Suppressor macrophage treated with lipopolysaccharide for 1 hour (primary cell): Measurements from ENCODE around the gene GTF2IRD1.
"Not testable (repeated sequence)": the region's sequence is repeated elsewhere in the genome, so short reads cannot be mapped to it uniquely, and the experiment has no call there.

ENCODE experiments used
- DNase-seq, 3 donors: peaks; one replicate each; pipeline ENCODE4 v3.0.0-alpha.2; 2020 to 2022

Gene GTF2IRD1

DNA sequence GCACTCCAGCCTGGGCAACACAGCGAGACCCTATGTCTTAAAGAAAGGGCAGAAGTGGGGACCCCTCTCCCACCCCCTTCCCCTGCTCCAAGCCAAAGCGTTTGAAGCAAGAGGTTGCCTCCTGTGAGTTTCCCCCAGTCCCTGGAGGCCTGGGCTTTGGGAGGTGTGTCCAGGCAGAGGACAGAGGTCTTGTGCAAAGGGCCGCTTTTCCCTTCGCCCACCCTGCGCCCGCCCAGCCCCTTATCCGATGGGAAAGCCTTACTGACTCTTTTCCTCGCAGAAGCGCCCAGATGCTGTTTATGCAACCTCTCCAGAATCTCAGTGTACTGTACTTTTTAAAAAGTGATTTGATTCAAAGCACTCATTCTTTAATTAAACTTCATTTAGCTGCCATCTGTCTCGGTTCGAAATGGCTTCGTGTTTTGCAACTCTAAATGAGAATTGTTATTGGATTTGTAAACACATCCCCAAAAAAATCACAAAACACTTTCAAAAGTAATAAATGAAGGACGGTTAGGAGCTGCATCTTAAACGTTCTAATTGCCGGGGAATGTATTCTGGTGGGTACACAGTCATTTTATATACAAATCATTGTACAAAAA, 153.3 kb downstream of the GTF2IRD1 start:
- DNase-seq: no peak

DNA sequence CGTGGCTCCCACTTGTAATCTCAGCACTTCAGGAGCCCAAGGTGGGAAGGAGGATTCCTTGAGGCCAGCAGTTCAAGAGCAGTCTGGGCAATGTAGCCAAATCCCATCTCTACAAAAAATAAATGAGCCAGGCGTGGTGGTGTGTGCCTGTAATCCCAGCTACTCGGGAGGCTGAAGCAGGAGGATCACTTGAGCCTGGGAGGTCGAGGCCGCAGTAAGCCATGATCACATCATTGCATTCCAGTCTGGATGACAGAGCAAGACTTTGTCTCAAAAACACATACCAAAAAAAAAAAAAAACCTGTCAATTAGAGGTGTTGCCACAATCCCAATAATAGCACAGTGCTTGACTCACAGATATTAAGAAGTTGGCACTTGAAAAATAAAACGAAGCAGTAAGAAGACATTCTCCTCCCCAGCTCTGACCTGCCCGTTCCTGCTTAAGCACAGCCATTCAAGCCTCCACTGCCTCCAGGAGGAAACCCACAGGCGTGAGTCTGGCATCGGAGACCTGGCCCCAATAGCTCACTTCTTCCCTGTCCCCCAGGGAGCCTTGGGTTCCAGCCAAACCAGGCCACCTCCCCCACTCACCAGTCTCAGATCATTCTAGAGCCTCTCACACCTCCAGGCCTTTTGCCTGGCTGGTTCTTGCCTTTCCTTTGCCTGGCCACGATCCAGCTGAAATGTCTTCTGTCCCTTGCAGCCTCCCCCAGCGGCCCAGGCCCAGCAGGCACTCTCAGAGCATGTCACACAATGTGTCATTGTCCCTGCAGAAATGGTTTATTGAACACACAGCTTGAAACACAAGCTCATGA, 158.5 kb downstream of the GTF2IRD1 start:
- no peak for DNase-seq

DNA sequence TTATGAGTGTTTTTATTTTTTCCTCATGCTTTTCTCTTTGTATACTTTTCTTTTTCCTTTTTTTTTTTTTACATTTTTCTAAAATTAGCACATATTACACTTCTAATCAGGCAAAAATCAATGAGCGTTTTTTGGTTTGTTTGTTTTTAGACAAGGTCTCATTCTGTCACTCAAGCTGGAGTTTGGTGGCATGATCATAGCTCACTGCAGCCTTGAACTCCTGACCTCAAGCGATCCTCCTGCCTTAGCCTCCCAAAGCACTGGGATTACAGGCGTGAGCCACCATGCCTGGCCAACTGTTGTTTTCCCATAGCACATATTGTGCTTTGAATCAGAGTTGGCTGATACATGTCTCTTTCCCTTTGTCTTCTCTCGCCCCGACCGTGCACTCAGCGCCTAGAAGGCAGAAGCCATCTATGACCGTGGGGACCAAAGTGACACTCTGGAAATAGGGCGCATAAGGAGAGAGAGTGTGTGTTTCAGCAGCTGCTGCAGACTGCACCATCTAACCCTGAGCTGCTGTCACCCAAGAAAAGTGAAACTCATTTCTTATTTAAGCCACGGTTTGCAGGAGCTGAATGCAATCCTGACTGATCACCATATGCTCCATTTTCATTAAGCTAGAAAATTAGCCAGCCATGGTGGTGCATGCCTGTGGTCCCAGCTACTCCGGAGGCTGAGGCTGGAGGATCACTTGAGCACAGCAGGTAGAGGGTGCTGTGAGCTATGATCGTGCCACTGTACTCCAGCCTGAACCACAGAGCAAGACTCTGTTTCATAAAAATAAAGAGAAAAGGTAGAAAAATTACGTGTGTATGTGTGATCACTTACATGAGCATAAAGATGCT, 162.5 kb downstream of the GTF2IRD1 start:
- DNase-seq: no peak

DNA sequence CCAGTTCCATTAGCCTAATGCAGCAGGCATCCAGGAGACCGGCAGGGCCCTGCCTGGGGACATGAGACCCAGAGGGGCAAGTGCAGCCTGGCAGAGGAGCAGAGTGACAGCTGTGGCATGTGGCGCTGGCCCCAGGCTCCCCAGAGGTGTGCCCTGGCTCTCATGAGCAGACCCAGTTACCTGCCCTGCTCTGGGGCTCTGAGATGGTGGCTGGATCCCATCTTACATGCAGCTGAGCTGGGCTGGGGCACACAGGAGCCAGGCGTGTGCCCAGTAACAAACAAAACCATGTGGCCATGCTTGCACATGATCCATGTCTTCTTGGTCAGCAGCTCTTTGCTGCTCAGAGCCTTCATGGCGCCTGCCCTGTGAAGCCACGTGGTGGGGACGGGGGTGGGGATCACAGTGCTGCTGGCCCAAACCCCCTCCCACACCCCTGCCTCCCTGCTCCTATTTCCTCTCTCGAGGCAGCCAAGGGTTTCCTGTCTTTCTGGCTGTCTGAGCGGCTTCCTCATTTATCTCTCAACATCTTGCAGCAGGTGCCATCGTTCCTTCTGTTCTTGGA, 163.6 kb downstream of the GTF2IRD1 start:
- peak; percentile 70 to 87 (median 73) for DNase-seq

DNA sequence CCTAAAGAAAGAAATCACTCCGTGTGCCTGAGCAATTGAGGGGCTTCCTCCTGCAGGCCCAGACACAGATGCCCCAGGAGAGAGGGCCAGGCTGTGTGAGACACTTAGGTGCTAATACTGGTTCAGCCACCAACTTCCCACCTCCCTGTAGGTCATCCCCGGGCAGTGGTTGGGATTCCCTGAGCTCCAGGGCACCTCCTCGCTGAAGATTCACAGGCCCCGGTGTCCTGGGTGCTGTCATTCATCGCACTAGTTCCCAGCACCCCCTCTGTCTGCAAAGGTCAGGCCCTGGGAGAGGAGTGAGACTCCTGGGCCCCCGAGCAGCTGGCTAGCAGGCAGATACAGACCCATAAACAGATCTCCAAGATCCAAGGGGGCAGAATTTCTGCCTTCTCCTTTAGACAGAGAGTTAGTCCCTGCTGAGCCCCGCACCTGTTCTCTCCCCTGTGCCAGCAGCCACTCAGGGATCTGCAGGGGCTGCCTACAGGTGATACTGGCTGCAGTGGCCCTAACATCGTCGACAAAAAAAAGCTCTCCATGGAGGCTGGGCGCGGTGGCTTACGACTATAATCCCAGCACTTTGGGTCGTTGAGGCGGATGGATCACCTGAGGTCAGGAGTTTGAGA, 165.6 kb downstream of the GTF2IRD1 start:
- DNase-seq: no peak

DNA sequence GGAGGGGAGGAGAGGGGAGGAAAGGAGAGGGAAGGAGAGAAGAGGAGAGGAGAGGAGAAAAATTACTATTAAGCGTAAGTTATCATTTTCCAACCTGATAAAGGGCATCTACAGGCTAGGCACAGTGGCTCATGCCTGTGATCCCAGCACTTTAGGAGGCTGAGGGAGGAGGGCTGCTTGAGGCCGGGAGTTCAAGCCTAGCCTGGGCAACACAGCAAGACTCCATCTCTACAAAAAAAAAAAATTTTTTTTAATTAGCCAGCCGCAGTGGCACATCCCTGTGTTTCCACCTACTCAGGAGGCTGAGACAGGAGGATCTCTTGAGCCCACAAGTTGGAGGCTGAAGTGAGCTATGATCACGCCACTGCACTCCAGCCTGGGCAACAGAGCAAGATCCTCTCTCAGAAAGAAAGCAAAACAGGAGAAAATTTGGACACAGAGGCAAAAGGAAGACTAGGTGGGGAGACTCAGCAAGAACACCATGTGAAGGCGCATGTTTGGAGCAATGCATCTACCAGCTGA, 168.6 kb downstream of the GTF2IRD1 start:
- no peak for DNase-seq

DNA sequence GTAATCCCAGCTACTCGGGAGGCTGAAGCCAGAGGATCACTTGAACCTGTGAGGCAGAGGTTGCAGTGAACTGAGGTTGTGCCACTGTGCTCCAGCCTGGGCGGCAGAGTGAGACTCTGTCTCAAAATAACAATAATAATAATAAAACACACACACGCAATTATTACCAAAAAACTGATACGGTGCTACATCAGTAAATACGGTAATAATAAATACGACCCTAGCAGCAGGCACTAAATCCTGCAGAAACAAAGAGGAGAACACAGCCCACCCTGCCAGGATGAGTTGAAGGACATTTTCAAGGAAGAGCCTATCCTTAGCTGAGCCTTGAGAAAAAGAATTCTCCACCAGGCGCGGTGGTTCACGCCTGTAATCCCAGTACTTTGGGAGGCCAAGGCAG, 169.4 kb downstream of the GTF2IRD1 start:
- no peak for DNase-seq

DNA sequence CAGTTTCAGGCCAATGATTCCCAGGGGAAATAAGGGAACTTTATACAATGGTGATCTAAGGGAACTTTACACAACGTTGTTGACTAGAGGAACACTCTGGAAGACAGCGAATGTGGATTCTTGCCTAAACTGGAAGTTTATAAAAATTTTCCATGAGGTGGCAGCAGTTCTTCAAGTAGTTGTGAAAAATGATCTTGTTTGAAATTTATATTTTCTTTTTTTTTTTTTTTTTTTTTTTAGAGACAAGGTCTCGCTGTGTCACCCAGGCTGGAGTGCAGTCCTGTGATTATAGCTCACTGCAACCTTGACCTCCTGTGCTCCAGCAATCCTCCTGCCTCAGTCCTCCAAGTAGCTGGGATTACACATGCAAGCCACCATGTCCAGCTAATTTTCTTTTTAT, 171.7 kb downstream of the GTF2IRD1 start:
- DNase-seq: peak; percentile 74 to 92 (median 88)

DNA sequence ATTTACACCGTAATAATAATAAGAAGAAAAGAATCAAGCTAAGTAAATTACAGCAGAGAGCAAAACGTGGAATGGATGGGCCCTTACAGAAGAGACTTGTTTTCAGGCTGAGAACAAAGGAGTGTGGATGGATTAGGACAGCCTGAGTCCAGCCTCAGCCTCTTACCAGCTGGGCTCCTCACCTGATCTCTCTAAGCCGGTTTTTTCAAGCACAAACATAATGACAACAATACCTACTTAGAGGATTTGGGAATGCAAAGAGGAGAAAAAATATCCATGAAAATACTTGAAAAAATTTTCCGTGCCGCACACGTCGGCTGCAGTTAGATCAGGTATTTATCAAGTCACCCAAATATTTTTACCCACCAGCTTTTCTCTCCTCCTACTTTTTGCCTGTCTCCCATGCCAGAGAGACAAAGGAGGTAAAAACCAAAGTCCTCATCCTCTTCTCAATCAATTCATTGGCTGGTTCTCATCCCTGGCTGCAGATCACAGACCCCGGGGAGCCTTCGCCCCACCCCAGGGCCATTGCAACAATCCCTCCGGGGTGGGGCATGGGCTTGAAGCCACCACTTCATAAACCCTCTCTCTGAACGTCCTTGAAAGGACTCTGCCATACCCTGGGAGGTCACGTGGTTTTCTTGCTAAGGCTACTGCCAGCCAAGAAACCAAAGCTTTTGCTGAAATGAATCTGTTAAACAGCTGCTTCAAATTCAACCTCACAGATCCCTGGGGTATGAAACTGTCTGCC, 174.1 kb downstream of the GTF2IRD1 start:
- DNase-seq: no peak

DNA sequence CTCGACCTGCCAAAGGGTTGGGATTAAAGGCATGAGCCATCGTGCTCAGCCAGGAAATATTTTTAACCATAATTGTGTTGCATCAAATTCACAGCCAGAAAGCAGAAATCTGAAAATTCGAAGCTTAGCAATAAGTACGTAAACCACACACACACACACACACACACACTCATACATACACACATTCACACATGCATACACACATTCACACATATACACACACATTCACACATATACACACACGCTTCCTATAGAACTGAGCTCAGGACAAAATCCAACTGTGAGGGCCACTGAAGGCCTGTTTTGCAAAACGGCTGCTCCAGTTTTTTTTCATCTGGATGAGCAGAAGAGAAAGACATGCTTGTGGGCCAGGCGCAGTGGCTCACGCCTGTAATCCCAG, 178.8 kb downstream of the GTF2IRD1 start:
- peak in 1 of 3 donors; percentile 7 for DNase-seq

DNA sequence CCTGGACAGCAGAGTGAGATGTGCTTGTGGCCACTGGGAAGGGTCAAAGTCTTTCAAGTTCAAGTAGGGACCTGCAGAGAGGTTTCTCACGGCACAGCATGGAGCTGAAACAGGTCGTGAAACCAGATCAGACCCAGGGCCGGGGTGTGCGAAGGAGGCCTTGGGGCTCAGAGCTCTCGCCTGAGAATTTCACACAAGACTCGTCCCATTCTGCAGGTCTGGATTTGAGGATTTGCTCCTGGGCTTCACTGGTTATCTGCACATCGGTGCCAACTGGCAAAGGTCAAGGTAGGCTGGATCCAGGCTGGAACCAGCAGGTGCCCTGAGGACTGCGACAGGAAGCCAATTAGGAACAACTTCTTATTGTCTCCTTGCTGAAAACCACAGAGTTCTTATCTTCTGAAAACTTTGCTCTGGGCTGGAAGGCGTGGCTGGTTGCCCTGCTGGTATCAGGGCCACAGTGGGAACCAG, 179.8 kb downstream of the GTF2IRD1 start:
- DNase-seq: peak in 1 of 3 donors; percentile 1

DNA sequence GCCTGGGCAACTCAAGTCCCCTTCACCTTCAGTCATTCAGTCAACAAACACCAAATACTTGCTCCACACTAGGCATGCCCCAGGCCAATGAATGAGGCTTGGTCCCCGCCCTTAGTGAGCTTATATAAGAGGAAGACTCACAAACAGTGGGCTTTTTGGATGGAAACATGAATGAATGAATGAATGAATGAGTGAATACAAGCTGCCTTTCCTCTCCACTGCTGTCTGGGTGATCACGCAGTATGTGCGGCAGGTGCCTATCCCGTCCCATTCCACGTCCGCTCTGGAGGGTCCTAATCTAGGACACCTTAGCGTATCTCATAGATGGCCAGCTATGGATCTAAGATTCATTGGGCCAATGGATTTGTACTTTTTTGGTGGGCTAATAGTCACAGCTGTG, 184.0 kb downstream of the GTF2IRD1 start:
- no peak for DNase-seq

DNA sequence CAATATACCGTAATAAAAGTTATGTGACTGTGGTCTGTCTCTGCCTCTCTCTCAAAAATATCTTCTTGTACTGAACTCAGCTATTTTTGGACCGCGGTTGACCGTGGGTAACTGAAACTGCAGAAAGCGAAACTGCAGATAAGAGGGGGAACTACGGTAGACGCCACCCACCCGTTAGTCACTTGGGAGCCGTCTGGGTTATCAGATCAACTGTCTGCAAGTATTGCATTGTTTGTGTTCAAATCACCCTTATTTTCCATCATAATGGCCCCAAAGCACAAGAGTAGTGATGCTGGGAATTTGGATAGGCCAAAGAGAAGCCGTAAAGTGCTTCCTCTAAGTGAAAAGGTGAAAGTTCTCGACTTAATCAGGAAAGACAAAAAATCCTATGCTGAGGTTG, 196.3 kb downstream of the GTF2IRD1 start:
- DNase-seq: peak; percentile 88 to 91 (median 90)

DNA sequence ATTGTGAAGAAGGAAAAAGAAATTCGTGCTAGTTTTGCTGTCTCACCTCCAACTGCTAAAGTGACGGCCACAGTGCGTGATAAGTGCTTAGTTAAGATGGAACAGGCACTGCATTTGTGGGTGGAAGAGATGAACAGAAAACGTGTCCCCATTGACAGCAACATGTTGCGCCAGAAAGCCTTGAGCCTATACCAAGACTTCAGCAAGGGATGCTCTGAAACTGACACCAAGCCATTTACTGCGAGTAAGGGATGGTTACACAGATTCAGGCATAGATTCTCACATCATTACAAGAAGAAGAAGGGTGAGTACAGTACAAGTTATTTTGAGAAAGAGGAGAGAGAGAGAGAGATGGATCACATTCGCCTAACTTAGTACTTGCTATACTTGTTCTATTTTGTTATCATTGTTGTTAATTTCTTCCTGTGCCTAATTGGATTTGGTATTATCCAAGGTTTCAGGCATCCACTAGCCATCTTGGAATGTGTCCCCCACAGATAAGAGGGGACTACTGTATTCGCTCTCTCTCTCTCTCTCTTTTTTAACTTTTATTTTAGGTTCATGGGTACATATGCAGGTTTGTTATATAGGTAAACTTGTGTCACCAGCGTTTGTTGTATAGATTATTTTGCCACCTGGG, 196.9 kb downstream of the GTF2IRD1 start:
- DNase-seq: peak in 1 of 3 donors; percentile 3

DNA sequence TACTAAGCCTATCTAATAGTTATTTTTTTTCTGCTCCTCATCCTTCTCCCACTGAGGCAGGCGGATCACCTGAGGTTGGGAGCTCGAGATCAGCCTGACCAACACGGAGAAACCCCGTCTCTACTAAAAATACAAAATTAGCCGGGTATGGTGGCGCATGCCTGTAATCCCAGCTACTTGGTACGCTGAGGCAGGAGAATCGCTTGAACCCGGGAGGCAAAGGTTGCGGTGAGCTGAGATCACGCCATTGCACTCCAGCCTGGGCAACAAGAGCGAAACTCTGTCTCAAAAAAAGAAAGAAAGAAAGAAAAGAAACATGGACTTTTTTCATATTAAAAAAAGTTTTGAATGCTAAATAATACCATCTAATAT, 197.4 kb downstream of the GTF2IRD1 start:
- DNase-seq: not testable (repeated sequence)
